H1 (cell line): ENCODE results near the gene TMEM72. TPM values are rescaled to one million over a fixed set of nuclear protein-coding genes. Genes with fewer than 3 reads are reported as not detected.
A peak's percentile ranks its signal among the peaks of the same experiment; 100 is the strongest.

ENCODE experiments used
- CTCF ChIA-PET: fragments of 300-600 bp; sonication (Branson Sonifier 250); formaldehyde crosslinking; loops from one replicate; lab custom pipeline; 2021; ENCODE audit not compliant: partially characterized antibody; lab: Charles Lee
- POLR2A ChIA-PET: fragments of 300-600 bp; sonication (Branson Sonifier 250); formaldehyde crosslinking; loops from one replicate; lab custom pipeline; 2021; ENCODE audit warnings: inconsistent platforms; ENCODE audit not compliant: partially characterized antibody; lab: Charles Lee
- DNase-seq, 2 experiments: peaks; one replicate each; pipeline versions ENCODE4 v3.0.0 to v3.0.0-alpha.2; 2010 to 2022; ENCODE audit warnings: low spot score in 2 of 2, low read depth in 1 of 2, mixed read lengths in 1 of 2
- FAIRE-seq: peaks from 2 replicates; lab custom pipeline; 2011; peaks lifted over from hg19 to GRCh38; lab: Jason Lieb, UNC
- H2AFZ ChIP-seq: 2 replicates; pipeline ENCODE4 v1.8.1; 2012; ENCODE audit warnings: low read length, inconsistent platforms
- H2AK5ac ChIP-seq: 2 replicates; pipeline ENCODE4 v1.6.1; 2013; ENCODE audit warnings: low read depth, low read length
- H2BK120ac ChIP-seq: replicated peaks from 2 replicates; pipeline ENCODE3; 2013; ENCODE audit warnings: low read depth, low read length, inconsistent platforms
- H2BK12ac ChIP-seq: 2 replicates; pipeline ENCODE4 v1.6.1; 2013; ENCODE audit warnings: low read depth, low read length
- H2BK15ac ChIP-seq: 2 replicates; pipeline ENCODE4 v1.6.1; 2013; ENCODE audit warnings: low read length
- H2BK20ac ChIP-seq: 2 replicates; pipeline ENCODE4 v1.6.1; 2013; ENCODE audit warnings: low read length
- H2BK5ac ChIP-seq: 2 replicates; pipeline ENCODE4 v1.6.1; 2013; ENCODE audit warnings: low read depth, low read length
- H3K14ac ChIP-seq: 2 replicates; pipeline ENCODE4 v1.6.1; 2013; ENCODE audit warnings: inconsistent platforms; ENCODE audit not compliant: insufficient read length
- H3K18ac ChIP-seq: 2 replicates; pipeline ENCODE4 v1.6.1; 2013; ENCODE audit warnings: low read length; ENCODE audit errors: extremely low read depth
- H3K23ac ChIP-seq: 2 replicates; pipeline ENCODE4 v1.6.1; 2013; ENCODE audit warnings: inconsistent platforms; ENCODE audit not compliant: insufficient read length
- H3K23me2 ChIP-seq: 2 replicates; pipeline ENCODE4 v1.6.1; 2013; ENCODE audit warnings: low read depth, low read length
- H3K27ac ChIP-seq: 2 replicates; pipeline ENCODE4 v1.6.1; 2011; ENCODE audit warnings: low read depth, low read length, inconsistent platforms
- H3K27me3 ChIP-seq, 4 experiments: replicated peaks in 1 of 4; 1 replicate in 1 of 4; 2 replicates in 3 of 4; pipeline versions ENCODE4 v1.6.1 to v1.8.1; 2011 to 2013; ENCODE audit warnings: low read length in 3 of 4, mild to moderate bottlenecking in 3 of 4, inconsistent platforms in 2 of 4, mixed read lengths in 2 of 4, moderate library complexity in 1 of 4; ENCODE audit not compliant: control insufficient read depth in 3 of 4, insufficient read depth in 3 of 4; ENCODE audit errors: extremely low read depth in 1 of 4
- H3K36me3 ChIP-seq, 4 experiments: 2 replicates each; pipeline versions ENCODE4 v1.6.1 to v1.8.1; 2011 to 2013; ENCODE audit warnings: mild to moderate bottlenecking in 4 of 4, low read length in 3 of 4, moderate library complexity in 2 of 4, control low read depth in 1 of 4, inconsistent platforms in 1 of 4; ENCODE audit not compliant: insufficient read depth in 4 of 4, control insufficient read depth in 2 of 4
- H3K4ac ChIP-seq: replicated peaks from 2 replicates; pipeline ENCODE3; 2013; ENCODE audit warnings: low read length, low read depth, mixed read lengths, inconsistent platforms; ENCODE audit not compliant: insufficient read length
- H3K4me1 ChIP-seq, 4 experiments: replicated peaks in 1 of 4; 1 replicate in 1 of 4; 2 replicates in 3 of 4; pipeline versions ENCODE4 v1.6.1 to v1.8.1; 2011 to 2013; ENCODE audit warnings: low read length in 3 of 4, inconsistent platforms in 2 of 4, mixed read lengths in 1 of 4; ENCODE audit not compliant: insufficient read depth in 4 of 4, control insufficient read depth in 3 of 4
- H3K4me2 ChIP-seq, 2 experiments: 2 replicates each; pipeline versions ENCODE4 v1.6.1 to v1.8.1; 2011 to 2013; ENCODE audit warnings: low read depth in 2 of 2, low read length in 2 of 2, control low read depth in 1 of 2, inconsistent platforms in 1 of 2, mild to moderate bottlenecking in 1 of 2; ENCODE audit not compliant: insufficient read depth in 1 of 2
- H3K4me3 ChIP-seq, 4 experiments: fragments of 200-600, 300-600 bp in 1 of 4; sonication (generic), shearing (Covaris generic), sonication (Bioruptor Twin) in 1 of 4; 2 replicates each; pipeline versions ENCODE4 v1.5.1 to v1.8.1; 2011 to 2016; ENCODE audit warnings: low read length in 4 of 4, low read depth in 3 of 4, control low read depth in 2 of 4, inconsistent platforms in 2 of 4, mild to moderate bottlenecking in 2 of 4, mixed read lengths in 1 of 4, moderate library complexity in 1 of 4; ENCODE audit not compliant: insufficient read depth in 2 of 4; ENCODE audit errors: extremely low read depth in 1 of 4
- H3K56ac ChIP-seq: replicated peaks from 2 replicates; pipeline ENCODE3; 2013; ENCODE audit warnings: low read depth, mild to moderate bottlenecking, mixed read lengths, low read length, inconsistent platforms; ENCODE audit not compliant: insufficient read length
- H3K79me1 ChIP-seq: 2 replicates; pipeline ENCODE4 v1.6.1; 2013; ENCODE audit warnings: low read depth, low read length, control low read depth
- H3K79me2 ChIP-seq, 2 experiments: 2 replicates each; pipeline versions ENCODE4 v1.6.1 to v1.8.1; 2012 to 2013; ENCODE audit warnings: low read length in 2 of 2, mild to moderate bottlenecking in 2 of 2, inconsistent platforms in 1 of 2; ENCODE audit not compliant: insufficient read depth in 2 of 2, control insufficient read depth in 1 of 2
- H3K9ac ChIP-seq, 4 experiments: replicated peaks in 1 of 4; 1 replicate in 1 of 4; 2 replicates in 3 of 4; pipeline versions ENCODE4 v1.6.1 to v1.8.1; 2011 to 2013; ENCODE audit warnings: low read depth in 3 of 4, low read length in 3 of 4, control low read depth in 2 of 4, mild to moderate bottlenecking in 2 of 4, moderate library complexity in 2 of 4, inconsistent platforms in 1 of 4; ENCODE audit errors: extremely low read depth in 1 of 4
- H3K9me3 ChIP-seq, 2 experiments: 2 replicates each; pipeline versions ENCODE4 v1.6.1 to v1.8.1; 2012 to 2013; ENCODE audit warnings: mild to moderate bottlenecking in 2 of 2, moderate library complexity in 2 of 2, control low read depth in 1 of 2, inconsistent platforms in 1 of 2, low read depth in 1 of 2, low read length in 1 of 2, mixed read lengths in 1 of 2; ENCODE audit not compliant: insufficient read depth in 2 of 2
- H4K20me1 ChIP-seq, 2 experiments: replicated peaks in 1 of 2; 2 replicates each; pipeline versions ENCODE3 to v1.8.1; 2011 to 2013; ENCODE audit warnings: inconsistent platforms in 2 of 2, low read length in 2 of 2, mild to moderate bottlenecking in 1 of 2; ENCODE audit not compliant: insufficient read depth in 2 of 2, control insufficient read depth in 1 of 2
- H4K5ac ChIP-seq: 2 replicates; pipeline ENCODE4 v1.6.1; 2013; ENCODE audit warnings: low read length, low read depth, mixed read lengths, inconsistent platforms; ENCODE audit not compliant: insufficient read length
- H4K8ac ChIP-seq: 2 replicates; pipeline ENCODE4 v1.8.0; 2013; ENCODE audit warnings: mild to moderate bottlenecking, moderate library complexity, low read length, inconsistent platforms; ENCODE audit not compliant: insufficient read depth; ENCODE audit errors: extremely low read depth
- H4K91ac ChIP-seq: replicated peaks from 2 replicates; pipeline ENCODE3; 2013; ENCODE audit warnings: low read length, mixed read lengths, inconsistent platforms; ENCODE audit not compliant: insufficient read length
- HDAC2 ChIP-seq, 2 experiments: fragments of 300-600 bp in 1 of 2; sonication (generic) in 1 of 2; IDR thresholded peaks; 2 replicates each; pipeline ENCODE4 v1.6.1; 2011 to 2012; ENCODE audit warnings: low read depth in 2 of 2, low read length in 2 of 2, mild to moderate bottlenecking in 2 of 2, moderate library complexity in 2 of 2, borderline replicate concordance in 1 of 2, inconsistent platforms in 1 of 2
- SAP30 ChIP-seq: fragments of 300-600 bp; sonication (generic); IDR thresholded peaks from 2 replicates; pipeline ENCODE4 v1.7.1; 2012; ENCODE audit warnings: low read length, moderate library complexity, mild to moderate bottlenecking, inconsistent platforms; ENCODE audit not compliant: insufficient read depth, insufficient replicate concordance
- TEAD4 ChIP-seq: IDR thresholded peaks from 2 replicates; pipeline ENCODE4 v1.6.1; 2012; ENCODE audit warnings: low read depth, low read length, inconsistent platforms, mixed read lengths
- WGBS, 2 experiments: shearing (Covaris generic) in 1 of 2; methylation state at CpG; one replicate each; pipeline versions ENCODE4 v1.1.6 to v1.1.7; 2013 to 2015; ENCODE audit warnings: low lambda C conversion rate in 2 of 2, mixed read lengths in 2 of 2, inconsistent platforms in 1 of 2, low coverage in 1 of 2, missing lambda C conversion rate in 1 of 2; ENCODE audit not compliant: insufficient replicate concordance in 2 of 2, insufficient coverage in 1 of 2, insufficient read length in 1 of 2; ENCODE audit errors: extremely low coverage in 1 of 2, missing lambda C conversion rate in 1 of 2; 5-methylcytosine and 5-hydroxymethylcytosine counted together
- polyA plus RNA-seq, 7 experiments: library from polyadenylated mRNA; depleted of rRNA in 3 of 7; stranded (reverse) in 5 of 7; unstranded in 2 of 7; fragments of >200 nt in 5 of 7; fragments of 200-250 nt in 2 of 7; gene quantifications; 1 replicate in 5 of 7; 2 replicates in 1 of 7; 4 replicates in 1 of 7; pipeline versions ENCODE4 v1.2.1 to v1.2.3, GENCODE V29; 2011 to 2013; ENCODE audit warnings: missing spikeins in 2 of 7, mixed read lengths in 2 of 7
- total RNA-seq: library from RNA; stranded (reverse); fragmentation: NEBNext Ultra II Directional; extraction: Animal tissue kit (Norgen Biotek cat#: 25700); gene quantifications from 2 replicates; pipeline ENCODE4 v1.2.1, GENCODE V29; 2021

Gene TMEM72
- total and polyA plus RNA-seq, 2 of the 8 experiments (the other 6 are each of a cell fraction or from before 2014, with no cell fraction given), result not detected

- ChIA-PET POLR2A (interaction anchor here (0.8 to 2.3 kb wide), 7 partner anchors 9 to 43 kb away, joined by 3 to 11 read pairs (median 4); no protein-coding TSS in a partner anchor), CTCF (interaction anchor here (0.6 to 2.9 kb wide), 15 partner anchors 9 to 1474 kb away, joined by 3 to 40 read pairs (median 4); no protein-coding TSS in a partner anchor)
- Histone ChIP-seq H3K79me1 (no peaks in the 10 kb centered on the region), H3K9me3 (no peaks in the 10 kb centered on the region), H3K27ac (no peak overlapping the region), H4K20me1 (no peaks in the 10 kb centered on the region), H3K79me2 (no peaks in the 10 kb centered on the region), H2BK120ac (no peak overlapping the region), H3K18ac (peak overlapping the region; percentile 90), H3K23me2 (peaks cover 11% of the 10 kb centered on the region; the same call in 1 of the 2 replicates), H3K4ac (no peak overlapping the region), H3K14ac (no peak overlapping the region), H3K36me3 (peaks cover 0 to under 1% (median 0%) of the 10 kb centered on the region in 4 experiments; a peak in 3 of 8 replicates), H4K91ac (peak overlapping the region; percentile 3), H2BK5ac (peak overlapping the region; percentile 71; the same call in 1 of the 2 replicates), H3K56ac (no peak overlapping the region), H3K4me1 (peaks cover 26 to 60% (median 42%) of the 10 kb centered on the region in 4 experiments), H2BK15ac (no peak overlapping the region), H2AK5ac (no peak overlapping the region), H3K9ac (no peak overlapping the region), H3K4me2 (peak overlapping the region; percentile 62 to 65), H3K27me3 (no peaks in the 10 kb centered on the region), H3K23ac (no peak overlapping the region), H2BK20ac (no peak overlapping the region), H4K8ac (no peak overlapping the region), H4K5ac (no peak overlapping the region), H2BK12ac (peak overlapping the region; percentile 35; the same call in 1 of the 2 replicates), H2AFZ (no peak overlapping the region), H3K4me3 (peak overlapping the region in 3 of 4 experiments; percentile 4 to 64 (median 7); a peak in 4 of 8 replicates)
- FAIRE-seq (no peak), DNase-seq (peak in 1 of 2 experiments; percentile 60)
- TF ChIP-seq HDAC2 (IDR thresholded peaks at IDR 0.05; ENCODE audit: borderline replicate concordance in 1 of 2, low read depth in 2 of 2, low read length in 2 of 2), result peak in 1 of 2 experiments; percentile 84; a peak in 1 of 4 replicates
- no peak for TF ChIP-seq SAP30
- 0 out of 2 replicates have a peak, but pooled peaks have one; percentile 9 for TF ChIP-seq TEAD4
- 37% methylated on average over 10 of the region's 10 CpGs; no CpG with 5 or more reads in 1 of the 2 experiments for WGBS, 2 experiments
Measured at GRCh38 chr10:44975431-44976331, 64.5 kb downstream of the TMEM72 start.
